Fibroblast of mammary gland (primary cell): ENCODE data around the gene PCSK5.

ENCODE experiments used
- DNase-seq: peaks from one replicate; pipeline ENCODE4 v3.0.0-alpha.2; 2010; ENCODE audit warnings: low read depth
- H3K4me3 ChIP-seq: 2 replicates; pipeline ENCODE4 v1.5.1; 2011; ENCODE audit warnings: low read depth, mild to moderate bottlenecking, low read length, moderate library complexity; ENCODE audit not compliant: control insufficient read depth
- CTCF ChIP-seq: conservative IDR thresholded peaks from 2 replicates; pipeline ENCODE4 v1.5.1; 2011; ENCODE audit warnings: low read depth, low read length, inconsistent platforms; ENCODE audit not compliant: control insufficient read depth, insufficient read depth

PCSK5 gene

GRCh38 chr9:76127637-76128036 is 237.2 kb downstream of the PCSK5 start:
- DNase-seq, result no peak
- no peak for TF ChIP-seq CTCF
- no peak overlapping the region for H3K4me3 ChIP-seq

GRCh38 chr9:76135902-76136301 is 245.4 kb downstream of the PCSK5 start:
- DNase-seq, result peak; percentile 16
- no peak for TF ChIP-seq CTCF
- H3K4me3 ChIP-seq, result no peak overlapping the region

GRCh38 chr9:76136986-76137385 is 246.5 kb downstream of the PCSK5 start:
- TF ChIP-seq CTCF, result no peak
- H3K4me3 ChIP-seq, result no peak overlapping the region
- peak; percentile 70 for DNase-seq

GRCh38 chr9:76137931-76138330 is 247.5 kb downstream of the PCSK5 start:
- no peak for TF ChIP-seq CTCF
- DNase-seq, result no peak

GRCh38 chr9:76138360-76138759 is 247.9 kb downstream of the PCSK5 start:
- TF ChIP-seq CTCF, result no peak
- no peak for DNase-seq
- H3K4me3 ChIP-seq, result no peak overlapping the region

More at GRCh38 chr9:76137931-76138330, 247.5 kb downstream of the PCSK5 start:
- no peak overlapping the region for H3K4me3 ChIP-seq

- no peak overlapping the region for H3K4me3 ChIP-seq
- TF ChIP-seq CTCF, result no peak
- DNase-seq, result no peak
Observed at GRCh38 chr9:76143834-76144233, 253.4 kb downstream of the PCSK5 start.

GRCh38 chr9:76150013-76150412 is 259.5 kb downstream of the PCSK5 start:
- H3K4me3 ChIP-seq, result no peak overlapping the region
- no peak for DNase-seq
- TF ChIP-seq CTCF, result no peak
